CD4-positive, CD25-positive, alpha-beta regulatory T cell (primary cell): Measurements from ENCODE around the gene PPP4R2. TPM values are rescaled to one million over a fixed set of nuclear protein-coding genes. Genes with fewer than 3 reads are reported as not detected.
A peak's percentile ranks its signal among the peaks of the same experiment; 100 is the strongest.
"Not testable (repeated sequence)": the region's sequence is repeated elsewhere in the genome, so short reads cannot be mapped to it uniquely, and the experiment has no call there.

Experiments
- ATAC-seq, 2 donors: fragments of 150-1000 bp; cut with Tn5 transposase; one replicate each; pipeline ENCODE4 v1.10.0; 2021; ENCODE audit warnings: low read depth in 2 of 2, moderate number of reproducible peaks in 2 of 2, moderate library complexity in 1 of 2
- DNase-seq, 3 donors: peaks; one replicate each; pipeline versions ENCODE4 v3.0.0 to v3.0.0-alpha.2; 2012 to 2022; ENCODE audit warnings: mixed read lengths in 1 of 3
- H3K27ac ChIP-seq: one replicate; pipeline ENCODE4 v1.7.0; 2013; ENCODE audit warnings: mild to moderate bottlenecking, low read length; ENCODE audit not compliant: insufficient read depth, poor library complexity, severe bottlenecking
- H3K27me3 ChIP-seq: one replicate; pipeline ENCODE4 v1.7.0; 2013; ENCODE audit warnings: low read length; ENCODE audit not compliant: control insufficient read depth, insufficient read depth
- H3K36me3 ChIP-seq: one replicate; pipeline ENCODE4 v1.7.0; 2013; ENCODE audit warnings: mild to moderate bottlenecking, low read length, moderate library complexity; ENCODE audit not compliant: control insufficient read depth, insufficient read depth
- H3K4me1 ChIP-seq: 2 replicates; pipeline ENCODE4 v1.7.0; 2013; ENCODE audit warnings: mild to moderate bottlenecking, low read length; ENCODE audit not compliant: insufficient read depth, control insufficient read depth, poor library complexity, severe bottlenecking
- H3K4me3 ChIP-seq: one replicate; pipeline ENCODE4 v1.7.0; 2013; ENCODE audit warnings: low read depth, mild to moderate bottlenecking, low read length, moderate library complexity
- H3K9me3 ChIP-seq, 2 experiments: 1 replicate in 1 of 2; 2 replicates in 1 of 2; pipeline ENCODE4 v1.7.0; 2013; ENCODE audit warnings: low read length in 2 of 2, mild to moderate bottlenecking in 1 of 2, moderate library complexity in 1 of 2; ENCODE audit not compliant: control insufficient read depth in 2 of 2
- H3K27ac Mint-ChIP-seq, 3 donors: one replicate each; pipeline ENCODE4 v1.8.0; 2020 to 2022; ENCODE audit warnings: mild to moderate bottlenecking in 3 of 3, mixed read lengths in 3 of 3, moderate library complexity in 2 of 3
- H3K27me3 Mint-ChIP-seq: one replicate; pipeline ENCODE4 v1.8.0; 2022; ENCODE audit warnings: mild to moderate bottlenecking, mixed read lengths
- H3K36me3 Mint-ChIP-seq: one replicate; pipeline ENCODE4 v1.8.0; 2020; ENCODE audit warnings: mixed read lengths
- H3K4me1 Mint-ChIP-seq, 4 donors: one replicate each; pipeline ENCODE4 v1.8.0; 2020 to 2022; ENCODE audit warnings: mixed read lengths in 4 of 4, mild to moderate bottlenecking in 1 of 4
- H3K4me3 Mint-ChIP-seq, 4 donors: one replicate each; pipeline ENCODE4 v1.8.0; 2020 to 2022; ENCODE audit warnings: mild to moderate bottlenecking in 4 of 4, mixed read lengths in 4 of 4, moderate library complexity in 3 of 4
- H3K9me3 Mint-ChIP-seq, 7 donors: one replicate each; pipeline ENCODE4 v1.8.0; 2020 to 2022; ENCODE audit warnings: mixed read lengths in 7 of 7, mild to moderate bottlenecking in 3 of 7, moderate library complexity in 2 of 7
- polyA plus RNA-seq, 4 donors: library from polyadenylated mRNA; unstranded; fragments of 300-500 nt; fragmentation: Illumina TruSeq; gene quantifications; one replicate each; pipeline ENCODE4 v1.2.3, GENCODE V29; 2021
- total RNA-seq: library from RNA; stranded (reverse); gene quantifications from one replicate; pipeline ENCODE4 v1.2.3, GENCODE V29; 2022

PPP4R2 gene
- total and polyA plus RNA-seq, 5 donors from 2014 or later, result 39.1 to 98.4 (median 51.7) TPM

DNA sequence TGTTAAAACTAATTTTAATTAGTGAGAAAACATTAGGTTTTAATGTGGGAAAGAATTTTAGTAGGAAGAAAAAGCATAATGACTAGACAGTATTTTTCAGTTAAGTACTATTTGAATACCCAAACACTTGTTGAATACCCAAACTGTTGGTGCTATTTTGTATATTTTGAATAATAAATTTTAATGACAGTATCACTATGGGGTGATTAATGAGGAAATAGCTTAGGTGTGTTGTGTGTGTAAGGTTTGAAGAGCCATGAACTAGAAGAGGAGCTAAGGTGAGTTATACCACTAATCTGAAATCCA is 60.2 kb downstream of the PPP4R2 start:
- H3K4me3 ChIP-seq, result no peak overlapping the region
- H3K27ac ChIP-seq, result no peak overlapping the region
- no peak for ATAC-seq
- Mint-ChIP-seq H3K9me3 (no peaks in the 10 kb centered on the region), H3K27me3 (no peaks in the 10 kb centered on the region), H3K36me3 (peaks cover 18% of the 10 kb centered on the region), H3K27ac (no peak overlapping the region), H3K4me1 (peaks cover 19 to 44% (median 27%) of the 10 kb centered on the region in 4 donors), H3K4me3 (no peak overlapping the region)
- no peak for DNase-seq
- peaks cover 20% of the 10 kb centered on the region for H3K36me3 ChIP-seq
- no peaks in the 10 kb centered on the region for H3K27me3 ChIP-seq
- no peaks in the 10 kb centered on the region for H3K9me3 ChIP-seq
- H3K4me1 ChIP-seq, result no peaks in the 10 kb centered on the region

DNA sequence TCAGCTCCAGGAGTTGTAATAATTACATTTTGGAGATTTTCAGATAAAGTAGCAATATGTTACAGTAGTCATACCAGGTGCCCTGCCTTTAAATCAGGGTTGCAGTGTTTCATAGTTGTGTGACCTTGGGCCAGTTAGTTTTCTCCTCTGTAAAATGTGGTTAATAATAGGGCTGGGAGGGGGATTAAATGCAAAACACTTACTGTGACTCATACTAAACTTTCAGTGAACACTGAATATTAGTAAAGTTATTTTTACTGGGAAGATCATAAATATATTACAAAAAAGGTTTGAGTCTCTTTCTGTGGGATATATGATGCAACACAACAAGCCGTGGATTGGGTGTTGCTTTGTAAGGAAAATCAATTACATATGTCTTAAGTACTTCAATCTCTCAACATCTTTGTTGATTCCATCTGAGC is 63.7 kb downstream of the PPP4R2 start:
- Histone ChIP-seq H3K4me3 (no peak overlapping the region), H3K4me1 (no peaks in the 10 kb centered on the region), H3K27me3 (no peaks in the 10 kb centered on the region), H3K9me3 (no peaks in the 10 kb centered on the region), H3K36me3 (peaks cover 50% of the 10 kb centered on the region), H3K27ac (no peak overlapping the region)
- ATAC-seq (no peak), DNase-seq (no peak)
- H3K36me3 Mint-ChIP-seq, result peaks cover 33% of the 10 kb centered on the region
- H3K4me1 Mint-ChIP-seq, result peaks cover 9 to 37% (median 26%) of the 10 kb centered on the region in 4 donors
- H3K27ac Mint-ChIP-seq, result peak overlapping the region in 1 of 3 donors; percentile 6
- no peaks in the 10 kb centered on the region for H3K27me3 Mint-ChIP-seq
- H3K9me3 Mint-ChIP-seq, result no peaks in the 10 kb centered on the region
- H3K4me3 Mint-ChIP-seq, result no peak overlapping the region

GRCh38 chr3:73061416-73061815 is 64.8 kb downstream of the PPP4R2 start, which contains the start of gene EBLN2:
Gene EBLN2 (plus strand): TSS chr3:73061659. CDS start chr3:73062082, 423 bp downstream.
- peaks cover 7 to 28% (median 19%) of the 10 kb centered on the region in 4 donors for H3K4me1 Mint-ChIP-seq
- peak within 1 kb of the TSS in 1 of 3 donors; percentile 6 for H3K27ac Mint-ChIP-seq
- H3K9me3 Mint-ChIP-seq, result no peaks in the 10 kb centered on the region
- peaks cover 42% of the 10 kb centered on the region for H3K36me3 Mint-ChIP-seq
- Histone ChIP-seq H3K36me3 (peaks cover 53% of the 10 kb centered on the region), H3K4me3 (no peak within 1 kb of the TSS), H3K27ac (no peak within 1 kb of the TSS), H3K9me3 (no peaks in the 10 kb centered on the region), H3K4me1 (no peaks in the 10 kb centered on the region), H3K27me3 (no peaks in the 10 kb centered on the region)
- ATAC-seq (no peak), DNase-seq (no peak)
- H3K4me3 Mint-ChIP-seq, result no peak within 1 kb of the TSS
- H3K27me3 Mint-ChIP-seq, result no peaks in the 10 kb centered on the region

DNA sequence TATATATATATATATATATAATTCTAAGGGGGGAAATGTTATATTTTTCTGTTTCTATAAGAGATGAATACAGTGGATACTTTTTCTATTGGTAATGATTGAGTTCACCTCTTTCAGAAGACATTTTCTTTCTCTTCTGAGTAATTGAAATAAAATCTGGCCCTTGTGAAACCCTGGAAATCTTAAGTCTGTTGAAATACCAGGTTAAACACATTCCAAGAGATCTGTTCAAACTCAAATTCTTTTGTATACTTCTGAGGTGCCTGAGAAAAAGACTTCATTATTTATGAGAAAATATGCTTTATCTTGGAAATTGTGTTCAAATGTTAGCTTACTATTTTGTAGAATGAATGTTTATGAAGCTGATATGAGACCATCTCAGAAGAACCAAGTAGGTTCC is 69.6 kb downstream of the PPP4R2 start:
- H3K27me3 Mint-ChIP-seq, result not testable (repeated sequence)

DNA sequence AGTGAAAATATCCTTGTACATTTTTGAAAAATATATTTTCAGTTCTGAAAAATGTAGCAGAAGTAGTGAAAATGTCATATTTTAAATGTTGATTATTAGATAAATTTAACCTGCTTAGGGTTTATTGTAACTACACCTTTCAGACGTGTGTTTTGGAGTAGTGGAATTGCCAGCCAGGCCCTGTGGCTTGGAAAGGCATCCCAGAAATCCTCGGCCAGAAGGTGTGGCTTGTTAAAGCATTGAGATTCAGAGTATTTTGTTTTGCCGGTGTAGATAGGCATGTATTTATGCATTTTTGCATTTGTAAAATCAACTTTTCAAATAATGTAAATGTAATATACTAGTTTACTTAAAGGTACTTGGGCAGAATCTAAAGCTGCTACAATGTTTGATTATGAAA is 71.8 kb downstream of the PPP4R2 start:
- H3K4me1 Mint-ChIP-seq, result peaks cover 9 to 22% (median 11%) of the 10 kb centered on the region in 4 donors
- H3K36me3 Mint-ChIP-seq, result peaks cover 21% of the 10 kb centered on the region
- Histone ChIP-seq H3K4me3 (no peak overlapping the region), H3K27ac (no peak overlapping the region), H3K4me1 (no peaks in the 10 kb centered on the region), H3K9me3 (no peaks in the 10 kb centered on the region), H3K36me3 (peaks cover 43% of the 10 kb centered on the region), H3K27me3 (no peaks in the 10 kb centered on the region)
- H3K9me3 Mint-ChIP-seq, result no peaks in the 10 kb centered on the region
- no peak for ATAC-seq
- no peak overlapping the region for H3K27ac Mint-ChIP-seq
- H3K4me3 Mint-ChIP-seq, result no peak overlapping the region
- DNase-seq, result no peak
- H3K27me3 Mint-ChIP-seq, result no peaks in the 10 kb centered on the region

More for the DNA sequence above, 69.6 kb downstream of the PPP4R2 start:
- H3K4me3 Mint-ChIP-seq, ATAC-seq, H3K4me3 ChIP-seq, DNase-seq, H3K27me3 ChIP-seq, H3K27ac Mint-ChIP-seq, H3K4me1 ChIP-seq, H3K9me3 Mint-ChIP-seq, H3K27ac ChIP-seq, H3K9me3 ChIP-seq: not testable (repeated sequence)
- Mint-ChIP-seq H3K36me3 (peaks cover 28% of the 10 kb centered on the region), H3K4me1 (peaks cover 0 to 12% (median 2%) of the 10 kb centered on the region in 4 donors)
- H3K36me3 ChIP-seq, result peaks cover 63% of the 10 kb centered on the region

DNA sequence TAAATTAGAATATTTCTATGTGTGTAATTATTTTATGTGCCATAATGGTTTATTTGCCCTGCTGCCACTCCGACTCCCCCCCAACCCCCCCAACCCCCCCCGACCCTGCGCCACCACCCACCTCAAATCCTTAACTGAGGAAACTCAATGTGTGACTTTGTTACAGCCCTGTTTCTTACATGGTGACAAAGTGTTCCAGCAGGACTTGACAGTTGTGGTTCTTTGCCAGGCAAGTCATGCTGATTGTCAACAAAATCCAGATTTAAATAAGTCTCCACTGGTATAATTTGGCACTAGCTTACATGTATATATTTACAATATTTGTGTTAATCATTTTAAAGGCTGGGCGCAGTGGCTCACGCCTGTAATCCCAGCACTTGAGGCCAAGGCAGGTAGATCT is 72.6 kb downstream of the PPP4R2 start:
- H3K27me3 Mint-ChIP-seq, result no peaks in the 10 kb centered on the region
- no peak overlapping the region for H3K4me3 Mint-ChIP-seq
- H3K4me1 ChIP-seq, result no peaks in the 10 kb centered on the region
- H3K9me3 ChIP-seq, result no peaks in the 10 kb centered on the region
- H3K36me3 Mint-ChIP-seq, result peaks cover 20% of the 10 kb centered on the region
- H3K27ac ChIP-seq, result no peak overlapping the region
- H3K4me3 ChIP-seq, result no peak overlapping the region
- ATAC-seq, result no peak
- H3K36me3 ChIP-seq, result peaks cover 35% of the 10 kb centered on the region
- no peak for DNase-seq
- H3K4me1 Mint-ChIP-seq, result peaks cover 10 to 22% (median 11%) of the 10 kb centered on the region in 4 donors
- no peaks in the 10 kb centered on the region for H3K27me3 ChIP-seq
- no peak overlapping the region for H3K27ac Mint-ChIP-seq
- no peaks in the 10 kb centered on the region for H3K9me3 Mint-ChIP-seq

DNA sequence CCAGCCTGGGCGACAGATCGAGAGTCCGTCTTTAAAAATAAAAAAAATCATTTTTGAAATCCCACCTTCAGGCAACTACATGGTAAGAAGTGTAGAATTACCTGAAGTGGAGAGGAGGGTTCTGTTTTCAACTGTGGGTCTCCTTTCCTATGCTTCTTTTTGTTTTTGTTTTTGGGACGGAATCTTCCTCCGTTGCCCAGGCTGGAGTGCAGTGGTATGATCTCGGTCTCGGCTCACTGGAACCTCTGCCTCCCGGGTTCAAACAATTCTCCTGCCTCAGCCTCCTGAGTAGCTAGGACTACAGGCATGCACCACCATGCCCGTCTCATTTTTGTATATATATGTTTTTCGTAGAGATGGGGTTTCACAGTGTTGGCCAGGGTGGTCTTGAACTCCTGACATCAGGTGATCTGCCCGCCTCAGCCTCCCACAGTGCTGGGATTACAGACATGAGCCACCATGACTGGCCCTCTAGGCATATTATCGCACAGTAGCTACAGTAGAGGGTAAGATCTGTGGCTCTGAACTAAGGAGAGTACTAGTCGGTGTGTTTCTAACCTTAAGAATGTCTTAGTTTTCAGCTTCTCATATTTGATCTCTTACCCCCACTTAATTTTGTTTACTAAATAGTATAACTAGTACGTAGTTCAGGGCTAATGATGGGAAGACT is 73.3 kb downstream of the PPP4R2 start:
- Histone ChIP-seq H3K4me1 (no peaks in the 10 kb centered on the region), H3K27ac (no peak overlapping the region), H3K36me3 (peaks cover 28% of the 10 kb centered on the region), H3K9me3 (no peaks in the 10 kb centered on the region), H3K4me3 (no peak overlapping the region), H3K27me3 (no peaks in the 10 kb centered on the region)
- Mint-ChIP-seq H3K4me3 (no peak overlapping the region), H3K4me1 (peaks cover 4 to 22% (median 10%) of the 10 kb centered on the region in 4 donors), H3K27me3 (no peaks in the 10 kb centered on the region), H3K27ac (no peak overlapping the region), H3K9me3 (no peaks in the 10 kb centered on the region), H3K36me3 (peaks cover 13% of the 10 kb centered on the region)
- DNase-seq (no peak), ATAC-seq (no peak)
